HG02588 (cell line): Measurements from ENCODE around the gene ABHD6.

Source experiments
- ATAC-seq: cut with Tn5 transposase; IDR thresholded peaks from one replicate; pipeline ENCODE4 v1.9.1; 2021; ENCODE audit warnings: mild to moderate bottlenecking, moderate library complexity; ENCODE audit not compliant: unreplicated experiment

ABHD6 gene

DNA sequence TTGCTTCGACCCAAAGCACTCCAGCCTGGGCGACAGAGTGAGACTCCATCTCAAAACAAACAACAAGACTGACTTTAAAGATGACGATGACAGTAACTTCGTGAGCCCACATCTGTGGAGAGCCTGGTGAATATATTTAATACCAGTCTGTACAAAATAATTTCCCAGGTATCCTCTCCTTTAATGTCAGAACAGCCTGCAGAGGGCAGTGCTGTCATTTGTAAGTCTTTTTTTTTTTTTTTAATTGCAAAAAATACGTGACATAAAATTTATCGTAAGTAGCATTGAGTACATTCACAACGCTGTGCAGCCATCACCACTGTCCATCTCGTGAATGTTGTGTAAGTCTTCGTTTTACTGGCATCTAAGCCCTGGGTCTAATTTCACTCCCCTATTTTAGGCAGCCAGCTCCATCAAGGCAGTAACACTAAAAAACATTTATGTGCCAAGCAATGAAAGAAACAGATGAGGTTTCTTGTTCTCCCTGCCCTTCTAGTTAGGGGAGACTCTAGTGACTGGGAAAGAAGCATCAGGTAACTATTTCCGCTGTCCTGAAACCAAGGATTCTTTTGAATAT lies 70.1 kb downstream of the ABHD6 start:
- no peak for ATAC-seq

DNA sequence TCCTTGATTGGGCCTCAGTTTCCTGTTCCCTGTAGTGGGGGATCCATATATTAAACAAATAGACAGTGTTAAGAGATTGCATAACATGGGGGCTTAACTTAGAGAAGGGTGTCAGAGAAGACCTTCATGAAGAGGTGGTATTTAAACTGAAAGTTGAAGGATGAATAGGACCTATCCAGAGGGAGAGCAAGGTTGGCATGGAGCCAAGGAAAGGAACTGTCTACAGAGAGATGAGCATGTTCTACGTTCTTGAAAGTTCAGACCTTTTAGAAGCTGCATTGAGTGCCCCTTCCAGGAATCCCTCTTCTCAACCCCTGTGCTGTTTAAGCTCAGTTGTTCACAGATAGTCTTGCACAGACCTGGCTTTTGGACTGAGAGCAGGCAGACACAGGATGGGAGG lies 71.1 kb downstream of the ABHD6 start:
- no peak for ATAC-seq

DNA sequence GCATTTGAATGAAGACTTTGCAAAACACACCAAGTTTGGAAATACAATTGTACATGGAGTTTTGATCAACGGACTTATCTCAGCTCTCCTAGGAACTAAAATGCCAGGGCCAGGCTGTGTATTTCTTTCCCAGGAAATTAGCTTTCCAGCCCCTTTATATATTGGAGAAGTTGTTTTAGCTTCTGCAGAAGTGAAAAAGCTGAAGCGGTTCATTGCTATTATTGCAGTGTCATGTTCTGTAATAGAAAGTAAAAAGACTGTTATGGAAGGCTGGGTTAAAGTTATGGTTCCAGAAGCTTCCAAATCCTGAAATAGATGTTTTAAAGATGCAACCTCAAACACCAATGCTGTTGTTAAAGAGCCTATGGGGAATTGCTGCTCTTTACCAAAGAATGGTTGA lies 80.2 kb downstream of the ABHD6 start:
- no peak for ATAC-seq

DNA sequence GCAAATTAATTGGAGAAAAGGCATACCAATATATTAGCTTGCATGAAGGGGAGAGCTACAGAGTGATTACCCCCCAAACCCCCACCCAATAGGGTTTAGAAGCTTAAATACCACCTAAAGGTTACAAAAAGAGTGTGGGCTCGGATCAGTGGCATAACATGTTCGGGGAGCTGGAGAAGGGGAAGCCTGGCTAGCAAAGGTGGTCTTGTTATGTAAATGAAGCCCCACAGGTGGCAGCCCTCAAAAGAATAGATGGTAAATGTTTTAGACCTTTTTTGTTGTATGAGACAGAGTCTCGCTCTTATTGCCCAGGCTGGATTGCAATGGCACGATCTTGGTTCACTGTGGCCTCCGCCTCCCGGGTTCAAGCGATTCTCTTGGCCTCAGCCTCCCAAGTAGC lies 84.2 kb downstream of the ABHD6 start:
- no peak for ATAC-seq

DNA sequence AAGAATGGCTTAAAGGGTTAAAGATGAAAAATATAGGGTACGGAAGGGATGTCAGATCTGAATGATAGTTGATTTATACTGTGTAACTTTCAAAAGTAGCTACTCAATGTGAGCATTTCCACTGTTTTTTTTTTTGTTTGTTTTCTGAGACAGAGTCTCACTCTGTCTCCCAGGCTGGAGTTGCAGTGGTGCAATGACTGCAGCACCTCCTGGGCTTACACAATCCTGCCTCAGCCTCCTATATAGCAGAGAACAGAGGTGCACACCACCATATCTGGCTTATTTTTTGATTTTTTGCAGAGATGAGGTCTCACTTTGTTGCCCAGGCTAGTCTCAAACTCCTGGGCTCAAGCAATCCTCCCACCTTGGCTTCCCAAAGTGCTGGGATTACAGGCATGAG lies 85.2 kb downstream of the ABHD6 start:
- no peak for ATAC-seq

DNA sequence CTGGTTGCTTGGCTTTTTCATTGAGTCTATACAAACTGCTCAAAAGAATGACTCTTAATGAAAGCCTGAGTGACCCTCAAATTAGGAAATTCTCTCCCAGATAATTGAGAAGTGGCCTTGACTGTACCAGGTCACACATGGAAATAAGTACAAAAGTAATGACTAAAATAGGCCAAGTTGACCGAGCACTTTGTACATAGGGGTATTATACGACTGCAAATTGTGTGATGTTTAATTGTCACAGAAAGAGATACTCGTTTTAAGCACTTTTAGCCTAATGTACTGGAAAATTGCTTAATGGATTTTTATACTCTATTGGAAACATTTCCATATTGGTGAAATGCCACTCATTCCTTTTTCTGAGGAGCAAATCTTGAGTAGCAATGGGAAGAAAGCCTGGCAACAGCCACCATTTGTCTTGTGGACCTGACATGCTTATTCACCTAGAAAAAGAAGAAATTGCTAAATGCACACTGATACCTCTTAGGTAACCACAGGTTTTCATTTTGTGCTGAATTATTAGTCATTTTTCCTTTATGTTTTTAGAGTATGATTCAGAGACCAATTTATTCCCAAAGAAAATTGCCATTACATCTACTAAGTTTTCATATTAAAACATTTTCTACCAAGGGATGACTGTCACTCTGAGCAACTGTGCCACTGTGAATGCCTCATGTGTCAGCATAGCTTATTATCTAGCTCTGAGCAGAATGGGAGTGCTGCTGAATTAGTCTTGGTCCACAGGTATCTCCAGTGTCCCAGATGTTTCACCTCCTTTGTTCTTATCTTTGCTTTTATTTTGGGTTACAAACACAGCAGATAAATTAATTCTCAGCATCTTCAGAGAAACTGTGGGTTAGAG lies 86.2 kb downstream of the ABHD6 start:
- ATAC-seq = no peak

DNA sequence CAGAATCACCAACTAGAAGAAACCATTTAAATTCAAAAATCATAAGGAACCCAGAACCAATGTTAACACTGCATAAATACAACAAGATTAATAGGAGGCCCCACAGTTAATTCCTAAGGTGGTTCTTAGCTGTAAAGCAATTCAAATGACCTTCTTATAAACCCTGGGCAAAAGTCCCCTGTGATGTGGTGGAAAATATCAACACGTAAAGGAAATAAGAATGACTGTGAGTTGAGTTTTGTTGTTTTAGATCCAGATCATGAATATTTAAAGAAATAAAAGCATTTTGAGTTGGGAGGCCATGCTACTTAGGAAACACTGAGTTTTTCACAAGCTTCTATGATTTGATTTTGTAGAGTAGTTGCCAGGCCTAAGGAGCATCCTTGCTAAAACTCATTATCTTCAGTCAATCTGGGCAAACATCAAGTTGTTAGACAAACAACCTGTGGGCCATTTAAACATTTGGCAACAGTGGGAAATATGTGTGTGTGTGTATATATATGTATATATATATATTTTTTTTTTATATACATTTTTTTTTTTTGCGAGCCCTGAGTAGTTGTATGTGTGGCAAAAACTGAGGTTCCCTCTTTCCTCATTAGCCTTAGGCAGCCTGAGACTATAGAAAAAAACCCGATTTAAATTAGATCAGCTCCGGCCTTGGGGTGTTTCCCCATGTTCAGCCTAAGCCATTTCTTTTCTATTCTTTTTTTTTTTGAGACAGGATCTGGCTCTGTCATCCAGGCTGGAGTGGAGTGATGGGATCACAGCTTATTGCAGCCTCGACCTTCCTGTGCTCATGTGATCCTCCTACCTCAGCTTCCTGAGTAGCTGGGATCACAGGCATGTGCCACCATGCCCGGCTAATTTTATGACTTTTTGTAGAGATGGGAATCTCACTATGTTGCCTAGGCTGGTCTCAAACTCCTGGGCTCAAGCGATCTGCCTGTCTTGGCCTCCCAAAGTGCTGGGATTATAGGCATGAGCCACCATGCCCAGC lies 87.1 kb downstream of the ABHD6 start:
- no peak for ATAC-seq

DNA sequence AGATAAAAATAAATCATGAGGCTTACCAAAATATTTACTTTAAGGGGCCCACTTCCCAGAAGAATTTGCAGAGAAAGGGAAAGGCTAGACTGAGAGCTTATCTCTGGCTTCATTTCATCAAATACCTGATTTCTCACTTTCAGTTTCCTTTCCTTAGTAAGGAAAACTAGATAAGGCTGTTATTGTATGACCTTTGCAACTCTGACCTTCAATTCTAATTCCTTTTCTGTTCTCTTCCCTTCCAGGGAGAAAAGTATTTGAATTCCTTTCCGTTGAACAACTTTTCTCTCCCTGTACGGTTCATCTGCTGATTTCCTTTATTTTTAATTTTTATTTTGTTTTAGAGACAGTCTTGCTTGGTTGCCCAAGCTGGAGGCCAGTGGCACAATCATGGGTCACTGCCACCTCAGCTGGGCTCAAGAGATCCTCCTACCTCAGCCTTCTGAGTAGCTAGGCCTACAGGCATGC lies 88.0 kb downstream of the ABHD6 start:
- no peak for ATAC-seq

DNA sequence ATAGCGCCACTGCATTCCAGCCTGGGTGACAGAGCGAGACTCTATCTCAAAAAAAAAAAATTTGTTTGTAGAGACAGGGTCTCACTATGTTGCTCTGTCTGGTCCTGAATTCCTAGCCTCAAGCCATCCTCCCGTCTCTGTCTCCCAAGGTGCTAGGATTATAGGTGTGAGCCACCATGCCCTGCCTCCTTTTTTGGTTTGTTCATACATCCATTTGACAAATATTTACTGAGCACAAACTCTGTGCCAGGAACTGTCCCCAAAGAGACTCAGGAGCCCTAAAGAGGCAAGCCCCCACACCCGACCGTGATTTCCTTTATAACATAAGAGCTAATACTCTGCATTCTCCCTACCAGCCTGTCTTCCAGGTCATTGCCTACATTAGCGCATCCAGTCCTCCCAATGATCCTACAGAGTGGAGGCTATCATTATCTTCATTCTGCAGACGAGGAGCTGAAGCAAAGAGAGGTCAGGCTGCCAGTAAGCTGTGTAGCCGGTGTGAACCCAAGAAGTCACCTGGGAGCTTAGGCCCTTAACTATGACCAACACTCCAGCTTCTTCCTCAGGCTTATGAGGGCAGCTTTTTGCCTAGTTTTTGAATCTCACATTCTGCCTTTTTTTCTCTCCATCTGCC lies 88.8 kb downstream of the ABHD6 start:
- no peak for ATAC-seq

DNA sequence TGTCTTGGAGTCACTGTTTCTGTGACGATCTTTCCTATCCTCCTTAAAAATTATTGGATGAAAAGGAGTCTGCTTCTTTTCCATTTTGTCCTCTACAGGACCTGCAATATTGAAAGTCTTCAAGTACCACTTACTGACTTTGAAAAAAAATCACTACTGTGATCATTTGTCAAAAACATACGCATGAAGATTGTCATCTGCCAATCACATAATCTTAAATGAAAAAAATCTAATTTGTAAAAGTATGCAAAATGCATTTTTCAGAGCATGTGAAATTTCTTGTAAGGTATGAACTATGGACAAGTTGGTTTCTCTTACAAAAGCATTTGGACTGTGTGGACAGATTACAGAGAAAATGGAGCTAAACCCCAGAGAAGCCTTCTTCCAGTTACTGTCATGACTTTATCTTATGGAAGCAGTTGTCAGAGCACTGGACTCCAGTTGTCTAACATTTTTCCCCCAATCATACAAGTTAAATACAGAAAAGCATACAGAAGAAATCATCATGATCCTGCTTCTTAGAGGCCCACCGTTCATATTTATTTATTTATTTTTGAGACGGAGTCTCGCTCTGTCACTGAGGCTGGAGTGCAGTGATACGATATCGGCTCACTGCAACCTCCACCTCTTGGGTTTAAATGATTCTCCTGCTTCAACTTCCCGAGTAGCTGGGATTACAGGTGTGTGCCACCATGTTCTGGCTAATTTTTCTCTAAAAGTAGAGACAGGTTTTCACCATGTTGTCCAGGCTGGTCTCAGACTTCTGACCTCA lies 91.7 kb downstream of the ABHD6 start:
- no peak for ATAC-seq

DNA sequence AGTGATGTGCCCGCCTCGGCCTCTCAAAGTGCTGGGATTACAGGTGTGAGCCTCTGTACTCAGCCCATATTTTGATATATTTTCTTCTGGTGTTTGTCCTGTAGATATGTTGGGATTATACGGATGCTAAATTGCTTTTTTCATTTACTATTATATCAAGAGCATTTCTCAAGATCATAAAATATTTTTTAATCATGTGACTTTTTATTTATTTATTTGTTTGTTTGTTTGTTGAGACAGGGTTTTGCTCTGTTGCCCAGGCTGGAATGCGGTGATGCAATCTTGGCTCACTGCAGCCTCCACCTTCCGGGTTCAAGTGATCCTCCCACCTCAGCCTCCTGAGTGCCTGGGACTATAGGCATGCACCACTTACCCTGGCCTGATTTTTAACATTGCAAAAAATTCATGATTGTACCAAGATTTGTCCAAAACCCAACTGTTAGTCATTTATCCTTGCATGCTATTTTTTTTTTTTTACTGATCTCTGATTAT lies 92.4 kb downstream of the ABHD6 start:
- ATAC-seq = no peak

DNA sequence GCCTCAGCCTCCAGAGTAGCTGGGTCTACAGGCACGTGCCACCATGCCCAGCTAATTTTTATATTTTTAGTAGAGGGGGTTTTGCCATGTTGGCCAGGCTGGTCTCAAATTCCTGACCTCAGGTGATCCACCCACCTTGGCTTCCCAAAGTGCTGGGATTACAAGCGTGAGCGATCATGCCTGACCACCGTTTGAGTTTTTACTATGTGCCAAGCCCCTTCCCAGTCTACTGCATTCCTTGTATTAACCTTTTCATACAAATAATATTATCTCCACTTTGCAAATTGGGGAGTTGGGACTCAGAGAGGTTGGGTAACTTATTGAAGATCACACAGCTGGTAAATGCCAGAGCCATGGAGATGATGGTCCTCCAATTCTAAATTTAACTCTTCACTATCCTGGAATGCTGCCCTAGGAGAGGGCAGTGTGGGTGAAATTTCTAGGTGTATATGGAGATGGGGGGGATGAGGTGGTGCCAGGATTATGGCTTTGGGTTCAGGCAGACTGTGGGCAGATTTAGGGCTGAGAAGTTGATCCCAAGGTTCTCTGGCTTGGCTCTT lies 94.1 kb downstream of the ABHD6 start:
- no peak for ATAC-seq

DNA sequence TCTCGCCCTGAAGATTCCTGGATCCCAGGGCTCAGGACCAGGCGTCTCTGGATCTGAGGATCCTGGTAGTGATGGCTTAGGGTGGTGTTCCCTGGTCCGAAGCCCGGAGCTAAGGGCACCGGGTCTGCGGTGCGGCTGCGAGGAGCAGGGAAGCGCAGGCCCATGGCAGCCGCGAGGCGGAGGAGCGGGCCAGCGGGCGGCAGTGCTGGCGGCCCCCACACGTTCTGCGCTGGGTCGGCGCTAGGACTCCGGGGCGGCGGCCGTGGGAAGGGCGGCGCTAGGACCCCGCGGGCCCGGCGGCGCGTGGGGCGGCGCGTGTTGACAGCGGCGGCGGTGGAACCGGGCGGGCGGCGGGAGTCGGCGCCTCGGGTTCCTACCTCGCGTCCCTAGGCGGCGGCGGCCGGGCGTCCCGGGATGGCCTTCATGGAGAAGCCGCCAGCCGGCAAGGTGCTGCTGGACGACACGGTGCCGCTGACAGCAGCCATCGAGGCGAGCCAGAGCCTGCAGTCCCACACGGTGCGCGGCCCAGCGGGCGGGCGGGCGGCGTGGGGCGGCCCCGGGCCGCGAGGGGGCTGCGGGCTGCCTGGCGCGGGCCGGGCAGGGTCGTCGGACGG lies 95.1 kb downstream of the ABHD6 start, which contains the start of gene PXK:
Gene PXK (plus strand): TSS at position 318 of the 614 bp plus-strand sequence. CDS start 97 bp downstream, at position 415.
- peak; percentile 93 for ATAC-seq

DNA sequence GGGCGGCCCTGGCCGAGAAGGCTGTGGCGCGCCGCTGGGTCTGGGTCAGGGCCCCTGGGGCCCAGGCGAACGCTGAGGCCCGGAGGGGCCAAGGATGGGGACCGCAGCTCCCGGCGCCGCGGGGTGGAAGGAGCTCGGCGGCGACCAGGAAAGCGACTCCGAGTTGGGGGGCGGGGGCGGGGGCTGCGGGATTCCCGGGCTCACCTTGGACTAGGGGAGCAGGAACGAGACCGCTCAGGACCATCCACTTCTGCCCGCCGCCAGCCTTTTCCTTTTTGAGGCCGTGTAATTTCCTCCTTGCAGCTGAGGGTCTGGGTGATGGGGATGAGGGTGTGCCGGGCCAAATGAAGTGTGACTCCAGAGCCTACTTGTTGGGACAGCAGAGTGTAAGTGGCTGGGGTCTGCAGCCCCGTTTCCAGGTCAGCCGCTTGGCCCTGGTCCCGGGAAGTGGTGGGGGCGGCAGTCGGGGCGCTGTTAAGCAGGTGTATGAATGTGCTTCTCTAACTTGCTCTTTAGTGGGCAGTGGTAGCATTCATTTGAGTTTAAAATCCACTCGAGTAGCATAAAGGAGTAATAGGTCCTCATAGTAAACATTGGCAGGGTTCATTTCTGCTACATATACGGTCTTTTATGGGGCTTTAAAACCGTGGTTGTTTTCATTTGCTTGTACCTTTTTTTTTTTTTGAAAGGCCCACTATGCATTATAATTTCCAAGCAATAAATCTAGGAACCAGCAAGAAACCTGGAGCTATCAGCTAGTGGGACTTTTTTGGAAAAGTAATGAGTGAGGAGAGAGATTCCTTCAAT lies 95.8 kb downstream of the ABHD6 start:
- peak; percentile 34 for ATAC-seq

DNA sequence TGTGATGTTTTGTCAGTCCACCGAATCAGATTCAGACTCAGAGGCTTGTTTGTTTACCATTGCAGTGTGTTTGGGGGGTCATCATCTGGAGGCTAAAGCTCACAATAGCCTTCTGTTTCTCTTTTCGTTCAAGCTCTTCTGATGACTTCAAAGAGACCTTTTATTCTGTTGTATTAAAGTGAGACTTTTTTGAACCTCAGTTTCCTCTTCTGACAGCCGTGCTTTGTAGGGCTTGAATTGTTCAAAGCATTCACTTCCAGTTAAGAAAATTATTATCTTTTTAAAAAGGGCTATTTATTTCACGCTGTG lies 96.4 kb downstream of the ABHD6 start:
- ATAC-seq = no peak

DNA sequence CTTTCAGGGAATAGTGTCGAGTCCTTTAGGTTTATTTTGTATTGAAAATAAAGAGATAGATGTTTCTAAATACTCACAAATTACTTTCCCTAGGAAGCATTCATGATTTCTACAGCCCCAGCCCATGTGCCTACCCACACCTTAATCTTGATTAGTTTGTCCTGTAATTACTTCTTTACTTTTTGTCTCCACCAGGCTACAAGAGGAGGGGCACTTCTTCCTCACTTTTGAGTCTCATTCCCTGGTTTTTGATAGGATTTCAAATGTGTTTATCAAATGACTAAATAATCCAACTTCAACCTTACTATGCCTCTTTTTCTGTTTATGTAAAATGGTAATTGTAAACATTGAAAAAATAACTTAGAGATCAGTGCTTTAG lies 96.9 kb downstream of the ABHD6 start:
- no peak for ATAC-seq

DNA sequence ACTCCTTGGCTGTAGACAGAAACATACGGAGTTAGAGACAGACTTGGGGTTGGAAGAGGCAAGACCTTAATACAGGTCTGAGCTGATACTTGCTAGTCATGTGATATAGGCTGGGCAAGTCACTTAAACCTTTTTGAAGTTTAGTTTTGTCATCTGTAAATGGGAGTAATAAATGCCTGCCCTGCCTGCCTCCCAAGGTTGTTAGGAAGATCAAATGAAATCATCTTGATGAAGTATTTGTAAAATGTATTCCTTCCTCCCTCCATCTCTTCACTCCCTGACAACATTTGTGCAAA lies 98.0 kb downstream of the ABHD6 start:
- ATAC-seq = no peak

DNA sequence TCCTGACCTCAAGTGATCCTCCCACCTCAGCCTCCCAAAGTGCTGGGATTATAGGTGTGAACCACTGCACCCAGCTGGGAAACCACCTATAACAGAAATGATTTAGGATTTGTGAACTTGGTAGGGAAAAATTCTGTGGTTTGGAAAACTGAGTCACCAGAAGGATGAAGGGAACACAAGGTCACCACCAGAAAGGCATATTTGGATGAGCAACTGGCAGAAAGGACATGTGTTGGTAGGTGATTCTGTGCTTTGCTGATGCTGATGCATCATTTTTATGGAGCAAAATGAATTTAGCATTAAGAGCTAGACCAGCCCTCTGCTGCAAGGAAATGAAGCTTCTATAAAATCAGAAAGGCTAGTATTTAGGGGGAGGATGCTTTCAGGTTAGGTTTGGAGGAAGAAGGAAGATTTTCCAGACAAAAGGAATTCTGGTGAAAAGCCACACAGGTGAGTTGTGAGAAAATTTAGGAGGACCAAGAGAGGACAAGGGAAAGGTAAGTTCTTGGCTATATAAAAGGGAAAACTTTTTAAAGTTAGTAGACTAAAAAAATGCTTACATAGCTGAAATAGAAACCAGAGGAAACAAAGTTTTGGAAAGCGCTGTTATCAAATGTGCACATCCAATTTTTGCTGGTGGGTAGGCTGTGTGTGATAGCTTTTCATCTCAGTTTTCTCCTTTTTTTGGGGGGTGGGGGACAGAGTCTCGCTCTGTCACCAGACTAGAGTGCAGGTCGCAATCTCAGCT lies 98.7 kb downstream of the ABHD6 start:
- ATAC-seq = no peak
